GM12801 (cell line): ENCODE data around the gene NLRP14.

Experiments used
- CTCF ChIP-seq: IDR thresholded peaks from one replicate; pipeline ENCODE4 v1.5.1; 2011; ENCODE audit warnings: control low read depth; ENCODE audit not compliant: insufficient read length; ENCODE audit errors: extremely low read depth

NLRP14 gene

GRCh38 chr11:7020183-7020917, at the start of gene NLRP14, which contains the start of gene ZNF214:
NLRP14 (plus strand) TSS chr11:7020479; CDS start chr11:7038587, 18,108 bp downstream.
ZNF214 (minus strand) TSS chr11:7020346; CDS start chr11:7002835, 17,511 bp downstream.
- no peak for TF ChIP-seq CTCF

- no peak for TF ChIP-seq CTCF
Observed at GRCh38 chr11:6979365-6979764, 40.9 kb upstream of the NLRP14 start.

DNA sequence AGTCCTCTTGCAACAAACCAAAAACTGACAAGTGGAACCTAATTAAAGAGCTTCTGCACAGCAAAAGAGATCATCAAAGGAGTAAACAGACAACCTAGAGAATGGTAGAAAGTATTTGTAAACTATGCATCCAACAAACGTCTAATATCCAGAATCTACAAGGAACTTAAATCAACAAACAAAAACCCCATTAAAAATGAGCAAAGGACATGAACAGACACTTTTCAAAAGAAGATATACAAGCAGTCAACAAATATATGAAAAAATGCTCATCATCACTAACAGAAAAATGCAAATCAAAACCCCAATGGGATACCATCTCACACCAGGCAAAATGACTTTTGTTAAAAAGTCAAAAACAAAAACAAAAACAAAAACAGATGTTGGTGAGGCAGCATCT, 33.8 kb upstream of the NLRP14 start:
- TF ChIP-seq CTCF = no peak

- TF ChIP-seq CTCF = no peak
Observed at GRCh38 chr11:6988506-6988905, 31.8 kb upstream of the NLRP14 start.

DNA sequence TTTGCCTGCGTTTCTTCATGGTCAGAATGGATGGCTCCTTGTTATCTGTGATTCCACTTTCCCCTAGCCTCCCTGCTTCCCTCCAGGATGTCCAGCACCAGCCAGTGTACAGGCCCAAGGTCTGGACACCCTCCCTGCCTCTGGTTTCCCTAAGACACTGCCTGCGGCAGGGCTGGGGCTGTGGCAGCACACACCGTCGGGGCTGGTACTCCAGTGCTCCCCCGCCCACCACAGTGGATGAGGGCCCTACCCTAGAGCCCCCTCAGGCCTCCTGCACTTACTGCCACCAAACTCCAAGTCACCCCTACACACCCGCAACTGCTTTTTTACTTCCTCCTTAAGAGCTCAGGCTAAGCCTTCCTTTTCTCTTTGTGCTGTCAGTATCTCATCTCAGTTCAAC, 29.1 kb upstream of the NLRP14 start:
- no peak for TF ChIP-seq CTCF

DNA sequence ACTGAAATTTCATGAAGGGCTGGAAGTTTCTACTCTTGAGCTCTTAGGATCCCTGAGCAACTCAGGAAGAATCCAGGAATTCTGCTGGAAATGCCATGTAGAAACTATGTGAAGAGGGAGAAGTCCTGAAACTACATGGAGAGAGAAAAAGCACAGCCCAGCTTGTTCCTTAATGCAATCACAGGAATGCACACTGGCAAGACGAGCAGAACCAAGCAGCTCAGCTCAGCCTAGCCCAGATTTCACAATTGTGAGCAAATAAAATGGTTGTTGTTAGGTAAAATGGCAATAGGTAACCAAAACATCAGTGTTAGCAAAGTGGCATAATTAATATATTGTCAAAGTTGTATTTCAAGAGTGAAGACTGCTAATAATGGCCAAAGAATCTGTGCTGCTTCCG, 28.3 kb upstream of the NLRP14 start:
- no peak for TF ChIP-seq CTCF

GRCh38 chr11:6992457-6993417, 27.5 kb upstream of the NLRP14 start:
- no peak for TF ChIP-seq CTCF
